Lower leg skin (tissue), 4 donors: Measurements from ENCODE around the gene GRIK5. TPM values are rescaled to one million over a fixed set of nuclear protein-coding genes. Genes with fewer than 3 reads are reported as not detected.

Source experiments
- DNase-seq, 2 donors: peaks; one replicate each; pipeline ENCODE4 v3.0.0-alpha.2; 2019; ENCODE audit warnings: low spot score in 2 of 2
- H3K4me3 ChIP-seq: fragments of 200-600 bp; sonication (generic); 2 replicates; pipeline ENCODE4 v1.5.1; 2017; ENCODE audit warnings: mild to moderate bottlenecking, low read depth; ENCODE audit not compliant: poor library complexity, severe bottlenecking
- CTCF ChIP-seq, 3 donors: fragments of 450-650 bp; IDR thresholded peaks; one replicate each; pipeline ENCODE4 v1.5.1; 2016; ENCODE audit warnings: antibody characterized with exemption in 3 of 3, mild to moderate bottlenecking in 3 of 3, moderate library complexity in 2 of 3
- POLR2A ChIP-seq, 2 donors: fragments of 450-650 bp; IDR thresholded peaks; one replicate each; pipeline ENCODE4 v1.6.1; 2016 to 2017; ENCODE audit warnings: antibody characterized with exemption in 2 of 2, mild to moderate bottlenecking in 1 of 2, moderate library complexity in 1 of 2
- WGBS, 2 donors: methylation state at CpG; one replicate each; pipeline ENCODE4 v1.1.5; 2018; 5-methylcytosine and 5-hydroxymethylcytosine counted together
- intact Hi-C: fragments of 100-400 bp; cut with DNase I; formaldehyde crosslinking; loops from one replicate; pipeline ENCODE4 v1.15.0; 2023; ENCODE audit warnings: low total_unique reads
- total RNA-seq, 4 donors: library from RNA; depleted of rRNA; stranded (reverse); fragments of >200 nt; gene quantifications; one replicate each; pipeline ENCODE4 v1.1.0, GENCODE V29; 2016

GRIK5 gene
- total RNA-seq, 4 donors from 2014 or later: 0.11 to 1.4 (median 0.82) TPM

- H3K4me3 ChIP-seq: no peak overlapping the region
- intact Hi-C loops: no loop called here
- no peak for DNase-seq
- 65 to 73% methylated on average over 4 of the region's 4 CpGs for WGBS, 2 donors
- TF ChIP-seq CTCF (IDR thresholded peaks at IDR 0.05): no peak
- no peak for TF ChIP-seq POLR2A (IDR thresholded peaks at IDR 0.05)
Observed at GRCh38 chr19:42093505-42093904, 23.5 kb upstream of the GRIK5 start.

GRCh38 chr19:42092350-42092749 lies 22.3 kb upstream of the GRIK5 start:
- no peak for DNase-seq
- 31 to 34% methylated on average over 5 of the region's 5 CpGs for WGBS, 2 donors
- intact Hi-C loops: no loop called here

GRCh38 chr19:42091742-42092141 lies 21.7 kb upstream of the GRIK5 start:
- no peak overlapping the region for H3K4me3 ChIP-seq
- intact Hi-C loops: no loop called here
- TF ChIP-seq POLR2A (IDR thresholded peaks at IDR 0.05) (no peak), CTCF (IDR thresholded peaks at IDR 0.05) (no peak)
- WGBS, 2 donors: 27 to 46% methylated on average over 9 of the region's 10 CpGs
- no peak for DNase-seq

More at GRCh38 chr19:42092350-42092749, 22.3 kb upstream of the GRIK5 start:
- no peak overlapping the region for H3K4me3 ChIP-seq
- TF ChIP-seq POLR2A (IDR thresholded peaks at IDR 0.05): no peak
- TF ChIP-seq CTCF (IDR thresholded peaks at IDR 0.05): no peak

- WGBS, 2 donors: 83 to 84% methylated on average over 13 of the region's 13 CpGs
- intact Hi-C loops: no loop called here
- no peak for TF ChIP-seq POLR2A (IDR thresholded peaks at IDR 0.05)
- TF ChIP-seq CTCF (IDR thresholded peaks at IDR 0.05): no peak
- no peak overlapping the region for H3K4me3 ChIP-seq
- no peak for DNase-seq
Observed at GRCh38 chr19:42091300-42091699, 21.3 kb upstream of the GRIK5 start.

GRCh38 chr19:42090672-42091071 lies 20.7 kb upstream of the GRIK5 start:
- intact Hi-C loops: no loop called here

More at GRCh38 chr19:42090672-42091071, 20.7 kb upstream of the GRIK5 start:
- DNase-seq: no peak
- WGBS, 2 donors: 48 to 70% methylated on average over 9 of the region's 9 CpGs
- no peak for TF ChIP-seq CTCF (IDR thresholded peaks at IDR 0.05)
- no peak for TF ChIP-seq POLR2A (IDR thresholded peaks at IDR 0.05)
- no peak overlapping the region for H3K4me3 ChIP-seq
